ENCODE data around the gene SHE.
"Not testable (repeated sequence)": the region's sequence is repeated elsewhere in the genome, so short reads cannot be mapped to it uniquely, and the experiment has no call there.

DNA sequence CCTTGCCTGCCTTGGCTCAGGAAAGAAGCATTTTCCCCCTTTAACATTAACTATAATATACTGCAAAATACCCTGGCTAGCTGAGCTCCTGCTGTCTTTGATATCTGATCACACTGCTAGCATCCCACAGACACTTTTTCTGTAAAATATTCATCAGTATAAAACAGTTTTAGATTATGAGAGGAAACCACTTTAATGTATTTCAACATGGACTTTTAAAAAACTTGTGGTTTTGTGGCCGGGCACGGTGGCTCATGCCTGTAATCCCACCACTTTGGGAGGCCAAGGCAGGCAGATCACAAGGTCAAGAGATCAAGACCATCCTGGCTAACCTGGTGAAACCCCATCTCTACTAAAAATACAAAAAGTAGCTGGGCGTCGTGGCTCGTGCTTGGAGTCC lies 15.5 kb downstream of the SHE start:
- TF ChIP-seq, protein P1, sequence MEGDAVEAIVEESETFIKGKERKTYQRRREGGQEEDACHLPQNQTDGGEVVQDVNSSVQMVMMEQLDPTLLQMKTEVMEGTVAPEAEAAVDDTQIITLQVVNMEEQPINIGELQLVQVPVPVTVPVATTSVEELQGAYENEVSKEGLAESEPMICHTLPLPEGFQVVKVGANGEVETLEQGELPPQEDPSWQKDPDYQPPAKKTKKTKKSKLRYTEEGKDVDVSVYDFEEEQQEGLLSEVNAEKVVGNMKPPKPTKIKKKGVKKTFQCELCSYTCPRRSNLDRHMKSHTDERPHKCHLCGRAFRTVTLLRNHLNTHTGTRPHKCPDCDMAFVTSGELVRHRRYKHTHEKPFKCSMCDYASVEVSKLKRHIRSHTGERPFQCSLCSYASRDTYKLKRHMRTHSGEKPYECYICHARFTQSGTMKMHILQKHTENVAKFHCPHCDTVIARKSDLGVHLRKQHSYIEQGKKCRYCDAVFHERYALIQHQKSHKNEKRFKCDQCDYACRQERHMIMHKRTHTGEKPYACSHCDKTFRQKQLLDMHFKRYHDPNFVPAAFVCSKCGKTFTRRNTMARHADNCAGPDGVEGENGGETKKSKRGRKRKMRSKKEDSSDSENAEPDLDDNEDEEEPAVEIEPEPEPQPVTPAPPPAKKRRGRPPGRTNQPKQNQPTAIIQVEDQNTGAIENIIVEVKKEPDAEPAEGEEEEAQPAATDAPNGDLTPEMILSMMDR (IDR thresholded peaks at IDR 0.05): not testable (repeated sequence)
- TF ChIP-seq POLR2A (IDR thresholded peaks at IDR 0.05): not testable (repeated sequence)
